OCI-M2 (cell line): ENCODE measurements around the gene GPATCH2.
A peak's percentile ranks its signal among the peaks of the same experiment; 100 is the strongest.

Source experiments
- DNase-seq: peaks from one replicate; lab custom pipeline; 2025; ENCODE audit not compliant: unreplicated experiment; lab: John Stamatoyannopoulos, UW

GPATCH2 gene

DNA sequence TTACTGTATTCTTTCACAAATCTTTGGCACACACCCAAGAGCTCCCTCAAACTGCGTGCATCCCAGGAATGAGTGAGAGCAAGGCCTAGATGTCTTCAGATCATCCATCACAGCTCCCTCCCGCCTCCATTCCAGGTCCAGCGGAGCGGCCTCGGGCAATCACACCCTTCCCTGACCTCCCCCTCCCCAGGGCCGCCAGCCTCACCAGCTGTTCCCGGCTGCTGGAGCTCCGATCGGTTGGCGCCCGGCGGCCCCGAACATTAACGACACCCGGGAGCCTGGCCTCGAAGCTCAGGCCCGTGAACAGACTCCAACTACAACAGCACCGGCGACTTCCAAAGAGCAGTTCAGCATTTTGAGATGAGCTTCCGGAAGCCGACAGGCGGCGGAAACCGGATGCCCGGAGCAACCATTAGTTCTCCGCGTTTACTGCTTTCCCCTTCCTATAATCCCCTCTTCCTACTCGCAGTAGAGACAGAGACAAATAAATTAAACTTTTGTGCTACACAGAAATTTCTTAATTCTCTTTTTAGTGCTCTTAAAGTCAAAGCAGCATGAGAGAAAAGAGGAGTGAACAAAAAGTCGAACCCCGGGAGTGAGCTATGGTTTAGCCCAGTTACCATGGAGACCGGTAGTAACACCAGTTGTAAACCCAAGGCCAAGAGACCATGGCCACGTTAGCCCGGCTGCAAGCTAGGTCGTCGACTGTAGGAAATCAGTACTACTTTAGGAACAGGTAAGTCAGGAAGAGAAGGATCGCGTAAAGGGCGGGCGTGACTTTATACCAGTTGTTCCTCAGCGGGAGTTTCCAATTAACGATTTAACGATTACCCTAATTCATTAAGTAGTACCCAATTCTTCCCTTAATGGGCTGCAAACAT, at the start of gene GPATCH2, which contains the start of gene SPATA17:
TSS of gene GPATCH2 (minus strand) at position 380 of the 881 bp plus-strand sequence. CDS start at position 261, 119 bp downstream.
TSS of gene SPATA17 (plus strand) at position 634 of the 881 bp plus-strand sequence. CDS start at position 669, 35 bp downstream.
- DNase-seq = peak; percentile 65

GRCh38 chr1:217674028-217674729, 43.3 kb upstream of the GPATCH2 start:
- no peak for DNase-seq

GRCh38 chr1:217673387-217673786, 42.5 kb upstream of the GPATCH2 start:
- DNase-seq = no peak

- no peak for DNase-seq
These were observed 37.6 kb upstream of the GPATCH2 start for GRCh38 chr1:217668351-217668940.

GRCh38 chr1:217661407-217661806, 30.5 kb upstream of the GPATCH2 start:
- DNase-seq = no peak

DNA sequence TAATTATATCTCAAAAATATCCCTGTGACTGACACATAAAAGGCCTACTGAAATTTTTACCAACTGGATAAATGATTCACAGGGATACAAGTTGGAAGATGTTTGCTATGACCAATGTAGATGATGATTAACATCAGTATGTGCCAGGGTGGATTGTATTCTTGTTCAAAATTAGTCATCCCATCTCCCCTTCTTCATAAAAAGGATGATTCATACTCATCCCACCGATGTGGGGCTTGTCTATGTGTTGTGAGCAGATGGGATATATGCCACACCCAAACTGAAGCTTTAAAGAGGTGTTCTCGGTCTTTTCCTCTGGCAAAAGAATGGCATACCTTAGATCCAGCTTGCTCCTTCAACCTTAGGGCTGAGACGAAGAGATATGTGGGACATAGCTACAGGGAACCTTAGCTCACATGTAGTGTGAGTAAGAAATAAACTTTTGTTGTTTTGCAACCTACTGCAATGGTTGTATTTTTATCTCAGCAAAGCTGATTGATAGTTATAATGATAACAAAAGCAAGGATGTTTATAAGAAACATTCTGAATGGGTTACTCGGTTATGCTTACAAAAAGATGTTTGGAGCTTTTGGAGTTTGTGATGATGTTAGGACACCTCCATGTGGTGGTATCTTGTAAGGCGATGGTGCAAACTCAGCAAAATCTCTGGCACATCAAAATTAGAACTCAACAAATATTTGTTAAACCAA, 29.6 kb upstream of the GPATCH2 start:
- DNase-seq = no peak

GRCh38 chr1:217650674-217651073, 19.8 kb upstream of the GPATCH2 start:
- DNase-seq = no peak

DNA sequence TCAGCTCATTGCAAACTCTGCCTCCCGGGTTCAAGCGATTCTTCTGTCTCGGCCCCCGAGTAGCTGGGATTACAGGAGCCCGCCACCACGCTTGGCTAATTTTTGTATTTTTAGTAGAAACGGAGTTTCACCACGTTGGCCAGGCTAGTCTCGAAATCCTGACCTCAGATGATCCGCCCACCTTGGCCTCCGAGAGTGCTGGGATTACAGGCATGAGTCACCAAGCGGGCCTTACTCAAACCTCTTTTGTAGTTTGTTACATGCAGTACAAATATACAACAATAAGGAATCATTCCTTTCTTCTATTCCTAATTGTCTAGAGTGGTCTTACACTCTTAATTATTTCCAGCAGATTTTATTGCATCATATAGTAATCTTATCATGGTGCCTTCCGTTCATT, 16.9 kb upstream of the GPATCH2 start:
- no peak for DNase-seq

DNA sequence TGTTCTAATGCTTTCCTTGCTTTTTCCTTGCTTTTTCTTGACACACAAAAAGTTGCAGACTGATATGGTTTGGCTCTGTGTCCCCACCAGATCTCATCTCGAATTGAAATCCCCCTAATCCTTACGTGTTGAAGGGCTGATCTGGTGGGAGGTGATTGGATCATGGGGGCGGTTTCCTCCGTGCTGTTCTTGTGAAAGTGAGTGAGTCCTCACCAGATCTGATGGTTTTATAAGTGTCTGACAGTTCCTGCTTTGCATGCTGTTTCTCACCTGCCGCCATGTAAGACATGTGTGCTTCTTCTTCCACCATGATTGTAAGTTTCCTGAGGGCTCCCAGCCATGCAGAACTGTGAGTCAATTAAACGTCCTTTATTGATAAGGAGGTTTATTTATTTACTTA, 11.6 kb upstream of the GPATCH2 start:
- no peak for DNase-seq

DNA sequence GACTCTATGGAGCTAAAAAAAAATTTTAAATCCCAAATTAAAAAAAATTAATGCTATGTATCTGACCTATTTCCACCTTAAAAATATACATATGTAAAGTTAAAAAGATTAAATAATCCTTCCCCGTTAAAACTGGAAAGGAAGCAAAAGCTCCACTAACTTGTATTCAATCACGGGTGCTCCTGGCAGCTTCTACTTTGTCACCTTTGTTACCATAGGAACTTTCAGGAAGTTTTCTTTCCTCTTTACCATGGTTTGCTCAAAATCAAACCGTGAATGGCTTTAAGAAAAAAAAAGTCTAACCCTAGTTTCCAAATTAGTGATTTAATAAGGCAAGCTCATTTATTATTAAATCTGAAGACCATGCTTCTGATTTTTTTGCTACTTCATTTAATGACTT, 3.5 kb downstream of the GPATCH2 start:
- no peak for DNase-seq

- DNase-seq = no peak
These were observed 4.6 kb downstream of the GPATCH2 start for GRCh38 chr1:217626321-217626720.

- no peak for DNase-seq
These were observed 8.8 kb downstream of the GPATCH2 start for GRCh38 chr1:217622042-217622441.

DNA sequence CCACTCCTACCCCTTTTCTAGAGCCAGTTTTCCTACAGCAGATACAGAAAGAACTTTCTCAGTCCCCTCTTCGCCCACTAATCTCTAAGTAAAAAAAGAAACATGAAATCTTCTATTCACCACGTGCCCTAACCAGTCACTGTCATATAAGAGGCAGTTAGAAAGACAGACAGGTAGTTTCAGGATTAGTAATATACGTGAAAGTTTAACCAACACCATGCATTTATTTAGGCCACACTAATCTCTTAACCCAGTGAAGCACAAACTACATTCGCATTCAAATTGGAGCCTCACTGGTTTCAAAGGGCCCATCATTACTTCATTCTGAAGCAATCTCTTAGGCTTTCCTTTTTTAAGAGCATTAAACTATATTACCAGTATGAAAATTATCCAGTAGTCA, 10.1 kb downstream of the GPATCH2 start:
- DNase-seq = no peak

DNA sequence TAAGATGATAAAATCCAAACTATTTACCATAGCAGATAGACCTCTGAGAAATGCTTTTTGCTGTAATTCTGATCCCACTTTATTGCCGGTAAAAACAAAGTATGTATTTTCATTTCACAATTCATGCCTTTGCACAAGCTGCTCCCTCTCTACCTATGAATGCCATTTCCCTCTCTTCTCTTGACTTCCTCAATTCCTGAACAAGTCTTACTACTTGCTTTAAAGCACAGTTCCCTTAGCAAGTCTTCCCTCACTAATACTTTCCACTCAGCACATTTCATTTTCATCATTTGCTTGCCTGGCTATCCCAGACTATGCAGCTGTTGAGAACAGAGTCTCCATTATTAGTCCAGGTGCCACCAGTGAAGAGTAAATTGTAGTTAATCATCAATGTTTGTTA, 13.8 kb downstream of the GPATCH2 start:
- DNase-seq = no peak

- DNase-seq = no peak
These were observed 16.6 kb downstream of the GPATCH2 start for GRCh38 chr1:217614200-217614712.

GRCh38 chr1:217605390-217605789, 25.5 kb downstream of the GPATCH2 start:
- DNase-seq = no peak

- no peak for DNase-seq
These were observed 28.5 kb downstream of the GPATCH2 start for GRCh38 chr1:217602380-217602779.

- no peak for DNase-seq
These were observed 31.7 kb downstream of the GPATCH2 start for GRCh38 chr1:217599154-217599553.

GRCh38 chr1:217590598-217590997, 40.3 kb downstream of the GPATCH2 start:
- DNase-seq = no peak

DNA sequence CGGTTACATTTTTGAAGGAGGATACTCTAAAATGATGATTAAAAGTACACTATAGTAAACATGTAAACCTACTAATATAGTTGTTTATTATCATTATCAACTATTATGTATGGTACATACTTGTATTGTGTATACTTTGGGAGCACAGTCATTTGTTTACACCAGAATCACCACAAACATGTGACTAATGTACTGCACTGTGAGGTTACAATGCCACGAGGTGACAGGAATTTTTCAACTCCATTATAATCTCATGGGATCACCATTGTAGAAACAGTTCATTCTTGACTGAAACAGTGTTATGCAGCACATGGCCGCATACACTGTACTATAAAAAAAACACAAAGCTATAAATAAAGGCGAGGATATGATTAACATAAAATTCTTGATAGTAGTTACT, 44.3 kb downstream of the GPATCH2 start:
- DNase-seq = no peak

DNA sequence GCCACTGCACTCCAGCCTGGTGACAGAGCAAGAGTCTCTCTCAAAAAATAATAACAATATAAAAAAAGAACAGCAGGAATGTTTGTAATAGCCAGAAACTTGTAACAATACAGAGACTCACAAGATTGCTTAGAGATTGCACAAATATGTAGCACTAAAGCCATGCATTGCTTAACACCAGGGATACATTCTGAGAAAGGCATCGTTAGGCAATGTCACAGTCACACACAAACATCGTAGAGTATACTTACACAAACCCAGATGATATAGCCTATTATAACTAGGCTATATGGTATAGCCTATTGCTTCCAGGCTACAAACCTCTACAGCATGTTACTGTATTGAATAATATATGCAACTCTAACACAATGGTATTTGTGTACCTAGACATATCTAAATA, 45.3 kb downstream of the GPATCH2 start:
- no peak for DNase-seq
